WTC11 (cell line): ENCODE measurements around the gene ARL8A. TPM values are rescaled to one million over a fixed set of nuclear protein-coding genes. Genes with fewer than 3 reads are reported as not detected.

ENCODE experiments used
- ATAC-seq: fragments of 200-7000 bp; cut with Tn5 transposase; 2 replicates; pipeline ENCODE4 v1.10.0; 2021; ENCODE audit warnings: mild to moderate bottlenecking, moderate library complexity
- CTCF ChIA-PET: fragments of 300-600 bp; sonication (Branson Sonifier 250); formaldehyde crosslinking; loops from one replicate; lab custom pipeline; 2021; ENCODE audit warnings: antibody characterized with exemption; lab: Charles Lee
- POLR2A ChIA-PET: fragments of 350-600 bp; sonication (Branson Sonifier 250); formaldehyde crosslinking; loops from one replicate; lab custom pipeline; 2021; ENCODE audit warnings: antibody characterized with exemption; lab: Charles Lee
- DNase-seq: peaks from one replicate; pipeline ENCODE4 v3.0.0; 2021; ENCODE audit warnings: low spot score
- H3K27ac Mint-ChIP-seq: 2 replicates; pipeline ENCODE4 v1.8.0; 2021; ENCODE audit warnings: mixed read lengths
- H3K27me3 Mint-ChIP-seq: 2 replicates; pipeline ENCODE4 v1.8.0; 2021; ENCODE audit warnings: low read depth, mild to moderate bottlenecking, moderate library complexity, mixed read lengths
- H3K36me3 Mint-ChIP-seq: 2 replicates; pipeline ENCODE4 v1.8.0; 2021; ENCODE audit warnings: mixed read lengths
- H3K4me1 Mint-ChIP-seq: 2 replicates; pipeline ENCODE4 v1.8.0; 2022; ENCODE audit warnings: mixed read lengths
- H3K4me3 Mint-ChIP-seq: 2 replicates; pipeline ENCODE4 v1.8.0; 2021; ENCODE audit warnings: mild to moderate bottlenecking, moderate library complexity, mixed read lengths
- H3K9me3 Mint-ChIP-seq: 2 replicates; pipeline ENCODE4 v1.8.0; 2021; ENCODE audit warnings: mixed read lengths
- AR ChIP-seq: fragments of 250-450 bp; sonication (Bioruptor Pico); IDR thresholded peaks from 2 replicates; pipeline ENCODE4 v1.9.0; 2021; ENCODE audit warnings: mild to moderate bottlenecking
- ELF4 ChIP-seq: sonication (generic); formaldehyde crosslinking; IDR thresholded peaks from 2 replicates; pipeline ENCODE4 v1.8.1; 2022; ENCODE audit warnings: low read depth, mild to moderate bottlenecking, moderate library complexity, missing genetic modification reagents
- GABPB1 ChIP-seq: sonication (generic); formaldehyde crosslinking; IDR thresholded peaks from 2 replicates; pipeline ENCODE4 v1.8.1; 2023; ENCODE audit warnings: mild to moderate bottlenecking, missing genetic modification reagents
- GRHL2 ChIP-seq: fragments of 250-450 bp; sonication (Bioruptor Pico); IDR thresholded peaks from 2 replicates; pipeline ENCODE4 v1.8.0; 2022; ENCODE audit warnings: mild to moderate bottlenecking, moderate library complexity; ENCODE audit not compliant: insufficient replicate concordance, severe bottlenecking
- GTF2I ChIP-seq: fragments of 250-450 bp; sonication (Bioruptor Pico); conservative IDR thresholded peaks from 2 replicates; pipeline ENCODE4 v1.4.0; 2021; ENCODE audit warnings: mild to moderate bottlenecking
- PRDM15 ChIP-seq: sonication (generic); formaldehyde crosslinking; IDR thresholded peaks from 2 replicates; pipeline ENCODE4 v1.8.0; 2022; ENCODE audit warnings: missing genetic modification reagents
- PREB ChIP-seq: sonication (generic); formaldehyde crosslinking; IDR thresholded peaks from 2 replicates; pipeline ENCODE4 v1.8.1; 2022; ENCODE audit warnings: mild to moderate bottlenecking, missing genetic modification reagents, moderate library complexity, borderline replicate concordance
- TCF7 ChIP-seq: sonication (generic); formaldehyde crosslinking; IDR thresholded peaks from 2 replicates; pipeline ENCODE4 v1.8.0; 2022; ENCODE audit warnings: mild to moderate bottlenecking, low read depth, missing genetic modification reagents, moderate library complexity
- TEAD1 ChIP-seq: sonication (generic); formaldehyde crosslinking; IDR thresholded peaks from 2 replicates; pipeline ENCODE4 v1.8.0; 2022; ENCODE audit warnings: mild to moderate bottlenecking, missing genetic modification reagents
- ZBTB43 ChIP-seq: sonication (generic); formaldehyde crosslinking; IDR thresholded peaks from 2 replicates; pipeline ENCODE4 v1.8.1; 2023; ENCODE audit warnings: mild to moderate bottlenecking, missing genetic modification reagents
- ZNF263 ChIP-seq: sonication (generic); formaldehyde crosslinking; IDR thresholded peaks from 2 replicates; pipeline ENCODE4 v1.8.1; 2022; ENCODE audit warnings: low read depth, mild to moderate bottlenecking, moderate library complexity, missing genetic modification reagents
- ZNF423 ChIP-seq: fragments of 250-450 bp; sonication (Bioruptor Pico); IDR thresholded peaks from 2 replicates; pipeline ENCODE4 v2.1.2; 2022; ENCODE audit warnings: mild to moderate bottlenecking, moderate library complexity
- total RNA-seq: library from RNA; stranded (reverse); gene quantifications from 3 replicates; pipeline ENCODE4 v1.2.3, GENCODE V29; 2021
- TF ChIP-seq, protein P1 (sequence below): sonication (generic); formaldehyde crosslinking; IDR thresholded peaks from 2 replicates; pipeline ENCODE4 v1.8.1; 2022; ENCODE audit warnings: mild to moderate bottlenecking, moderate library complexity, missing genetic modification reagents
- TF ChIP-seq, protein P2 (sequence below): fragments of 250-450 bp; sonication (Bioruptor Pico); conservative IDR thresholded peaks from 2 replicates; pipeline ENCODE4 v1.9.0; 2021; ENCODE audit warnings: mild to moderate bottlenecking

ARL8A gene
- total RNA-seq, 1 experiment from 2014 or later = 47.2 TPM

DNA sequence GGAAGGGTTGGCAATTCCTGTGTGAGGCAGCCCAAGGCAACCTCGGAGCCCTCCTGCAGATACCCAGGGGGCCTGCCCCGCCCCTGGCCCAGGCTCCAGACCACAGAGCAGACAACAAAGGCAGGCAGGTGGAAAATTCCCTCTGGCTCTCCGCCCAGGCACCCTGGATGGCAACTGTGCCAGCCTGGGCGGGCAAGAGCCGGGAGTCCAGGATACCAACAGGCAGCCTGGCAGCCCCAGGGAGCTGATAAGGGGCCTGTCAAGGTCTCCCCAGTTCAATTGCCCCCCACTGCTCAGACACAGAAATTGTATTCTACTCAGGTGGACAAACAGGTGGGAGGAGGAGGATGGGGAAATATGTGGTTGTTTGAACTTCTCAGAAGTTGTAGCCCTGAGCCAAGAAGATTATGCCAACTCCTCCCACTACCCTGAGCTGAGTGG, 37.2 kb downstream of the ARL8A start:
- peaks cover 37% of the 10 kb centered on the region for H3K4me1 Mint-ChIP-seq
- no peaks in the 10 kb centered on the region for H3K9me3 Mint-ChIP-seq
- DNase-seq = no peak
- ATAC-seq = no peak
- ChIA-PET POLR2A (interaction anchor here (0.5 kb wide), 1 partner anchor 8 kb away, joined by 4 read pairs; no protein-coding TSS in a partner anchor), CTCF (interaction anchor here (1.1 to 4.2 kb wide), 7 partner anchors 11 to 230 kb away, joined by 3 to 47 read pairs (median 14); partner anchors contain the start of gene ELF3)
- no peak overlapping the region for H3K4me3 Mint-ChIP-seq
- H3K27me3 Mint-ChIP-seq = no peaks in the 10 kb centered on the region
- TF ChIP-seq GTF2I = no peak
- TF ChIP-seq ZNF263 = no peak
- TF ChIP-seq, protein P1, sequence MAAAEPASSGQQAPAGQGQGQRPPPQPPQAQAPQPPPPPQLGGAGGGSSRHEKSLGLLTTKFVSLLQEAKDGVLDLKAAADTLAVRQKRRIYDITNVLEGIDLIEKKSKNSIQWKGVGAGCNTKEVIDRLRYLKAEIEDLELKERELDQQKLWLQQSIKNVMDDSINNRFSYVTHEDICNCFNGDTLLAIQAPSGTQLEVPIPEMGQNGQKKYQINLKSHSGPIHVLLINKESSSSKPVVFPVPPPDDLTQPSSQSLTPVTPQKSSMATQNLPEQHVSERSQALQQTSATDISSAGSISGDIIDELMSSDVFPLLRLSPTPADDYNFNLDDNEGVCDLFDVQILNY (CRISPR knock-in tag) = no peak
- TF ChIP-seq ZBTB43 = no peak
- no peak for TF ChIP-seq ELF4 (CRISPR knock-in tag)
- TF ChIP-seq GRHL2 = no peak
- no peak for TF ChIP-seq AR (CRISPR knock-in tag)
- TF ChIP-seq PRDM15 (CRISPR knock-in tag) = no peak
- TF ChIP-seq, protein P2, sequence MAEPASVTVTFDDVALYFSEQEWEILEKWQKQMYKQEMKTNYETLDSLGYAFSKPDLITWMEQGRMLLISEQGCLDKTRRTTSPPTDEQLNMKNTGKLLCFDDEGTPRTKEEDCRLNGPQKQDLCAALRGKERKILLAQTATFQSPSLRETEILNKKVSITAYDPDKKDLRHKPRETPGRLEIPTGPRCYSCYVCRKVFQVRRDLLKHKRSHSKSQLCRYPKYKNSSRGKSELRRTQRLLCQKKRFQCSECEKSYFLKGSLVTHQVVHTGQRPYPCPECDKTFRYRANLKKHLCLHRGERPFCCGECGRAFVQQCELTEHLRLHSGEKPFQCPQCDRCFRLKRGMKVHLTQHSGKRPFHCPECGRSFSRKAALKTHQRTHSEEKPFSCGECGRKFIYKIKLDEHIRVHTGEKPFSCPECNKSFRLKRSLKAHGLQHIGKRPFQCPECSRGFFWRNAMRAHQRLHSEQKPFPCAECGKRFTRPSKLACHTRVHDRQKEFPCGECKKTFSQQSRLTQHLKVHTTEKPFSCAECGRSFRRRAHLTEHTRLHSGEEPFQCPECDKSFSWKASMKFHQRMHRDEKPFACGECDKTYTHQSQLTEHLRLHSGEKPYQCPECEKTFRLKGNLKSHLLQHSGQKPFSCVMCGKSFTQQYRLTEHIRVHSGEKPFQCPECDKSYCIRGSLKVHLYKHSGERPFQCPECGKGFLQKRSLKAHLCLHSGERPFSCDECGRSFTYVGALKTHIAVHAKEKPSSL (CRISPR knock-in tag) = no peak
- TF ChIP-seq GABPB1 (CRISPR knock-in tag) = no peak
- no peak for TF ChIP-seq TEAD1 (CRISPR knock-in tag)
- no peak for TF ChIP-seq TCF7
- TF ChIP-seq PREB (CRISPR knock-in tag) = no peak
- no peak for TF ChIP-seq ZNF423 (CRISPR knock-in tag)
- no peak overlapping the region for H3K27ac Mint-ChIP-seq
- no peaks in the 10 kb centered on the region for H3K36me3 Mint-ChIP-seq
